Keratinocyte (primary cell): Measurements from ENCODE around the gene INHBB. TPM values are rescaled to one million over a fixed set of nuclear protein-coding genes. Genes with fewer than 3 reads are reported as not detected.

Source experiments
- DNase-seq: peaks from one replicate; pipeline ENCODE4 v3.0.0-alpha.2; 2011; ENCODE audit warnings: low read depth, missing footprints, low spot score
- FAIRE-seq: peaks from 2 replicates; lab custom pipeline; 2011; peaks lifted over from hg19 to GRCh38; lab: Jason Lieb, UNC
- H2AFZ ChIP-seq: 2 replicates; pipeline ENCODE4 v1.6.0; 2012; ENCODE audit warnings: low read length, control low read depth, inconsistent platforms; ENCODE audit not compliant: control insufficient read depth
- H3K27ac ChIP-seq: 2 replicates; pipeline ENCODE4 v1.5.1; 2011; ENCODE audit warnings: low read length; ENCODE audit not compliant: control insufficient read depth, insufficient read depth
- H3K27me3 ChIP-seq: 3 replicates; pipeline ENCODE4 v1.6.0; 2011; ENCODE audit warnings: low read length; ENCODE audit not compliant: control insufficient read depth, insufficient read depth; ENCODE audit errors: extremely low read depth
- H3K36me3 ChIP-seq, 2 experiments: 2 replicates in 1 of 2; 3 replicates in 1 of 2; pipeline ENCODE4 v1.5.1; 2011; ENCODE audit warnings: low read length in 2 of 2, mild to moderate bottlenecking in 1 of 2; ENCODE audit not compliant: control insufficient read depth in 2 of 2, insufficient read depth in 2 of 2; ENCODE audit errors: extremely low read depth in 1 of 2
- H3K4me1 ChIP-seq: 3 replicates; pipeline ENCODE4 v1.5.1; 2011; ENCODE audit warnings: low read length; ENCODE audit not compliant: control insufficient read depth, insufficient read depth; ENCODE audit errors: extremely low read depth
- H3K4me2 ChIP-seq: 3 replicates; pipeline ENCODE4 v1.6.0; 2011; ENCODE audit warnings: low read depth, low read length; ENCODE audit not compliant: control insufficient read depth, insufficient read depth; ENCODE audit errors: extremely low read depth
- H3K4me3 ChIP-seq, 3 experiments: fragments of 200-600 bp in 1 of 3; sonication (generic) in 1 of 3; 2 replicates in 2 of 3; 3 replicates in 1 of 3; pipeline ENCODE4 v1.5.1; 2011 to 2016; ENCODE audit warnings: low read length in 3 of 3, mild to moderate bottlenecking in 3 of 3, control low read depth in 2 of 3, inconsistent platforms in 1 of 3, low read depth in 1 of 3, mixed read lengths in 1 of 3, mixed run types in 1 of 3, moderate library complexity in 1 of 3; ENCODE audit not compliant: control insufficient read depth in 2 of 3, insufficient read depth in 2 of 3; ENCODE audit errors: extremely low read depth in 1 of 3
- H3K79me2 ChIP-seq: 2 replicates; pipeline ENCODE4 v1.6.0; 2012; ENCODE audit warnings: low read length; ENCODE audit not compliant: control insufficient read depth, insufficient read depth
- H3K9ac ChIP-seq: 3 replicates; pipeline ENCODE4 v1.6.0; 2011; ENCODE audit warnings: low read length; ENCODE audit not compliant: control insufficient read depth, insufficient read depth; ENCODE audit errors: extremely low read depth
- H3K9me1 ChIP-seq: 3 replicates; pipeline ENCODE4 v1.6.0; 2011; ENCODE audit warnings: low read length; ENCODE audit not compliant: control insufficient read depth, insufficient read depth; ENCODE audit errors: extremely low read depth
- H3K9me3 ChIP-seq: 2 replicates; pipeline ENCODE4 v1.5.1; 2012; ENCODE audit warnings: low read depth, low read length; ENCODE audit not compliant: control insufficient read depth
- H4K20me1 ChIP-seq: 3 replicates; pipeline ENCODE4 v1.6.0; 2011; ENCODE audit warnings: low read length; ENCODE audit not compliant: control insufficient read depth, insufficient read depth; ENCODE audit errors: extremely low read depth
- EZH2 ChIP-seq: IDR thresholded peaks from one replicate; pipeline ENCODE4 v1.6.1; 2012; ENCODE audit warnings: inconsistent platforms, mild to moderate bottlenecking, low read length, moderate library complexity
- dilution Hi-C: fragments of 300-500 bp; cut with MboI; formaldehyde crosslinking; loops from one replicate; pipeline ENCODE4 v1.7.0; 2020; ENCODE audit warnings: low sequenced_read_pairs; ENCODE audit not compliant: extremely low pct_ligation_motif_present
- polyA plus RNA-seq, 5 experiments: library from polyadenylated mRNA; depleted of rRNA in 3 of 5; stranded (reverse) in 3 of 5; stranded (forward) in 1 of 5; unstranded in 1 of 5; fragments of >200 nt; gene quantifications; 1 replicate in 1 of 5; 2 replicates in 3 of 5; 3 replicates in 1 of 5; pipeline versions ENCODE4 v1.2.1 to v1.2.3, GENCODE V29; 2011 to 2012; ENCODE audit warnings: missing spikeins in 2 of 5, low read depth in 1 of 5, low replicate concordance in 1 of 5
- TF ChIP-seq, protein P1 (sequence below), 3 experiments: IDR thresholded peaks in 1 of 3; conservative IDR thresholded peaks in 1 of 3; optimal IDR thresholded peaks in 1 of 3; 2 replicates in 2 of 3; 3 replicates in 1 of 3; pipeline versions ENCODE3 to v1.5.1; 2011; ENCODE audit warnings: low read length in 3 of 3, mild to moderate bottlenecking in 3 of 3, moderate library complexity in 2 of 3, control low read depth in 1 of 3, inconsistent platforms in 1 of 3; ENCODE audit not compliant: insufficient read depth in 2 of 3; ENCODE audit errors: extremely low read depth in 1 of 3

Gene INHBB
- polyA plus RNA-seq, 1 donor (not counting 4 experiments of a cell fraction or from before 2014, with no cell fraction given): not detected

DNA sequence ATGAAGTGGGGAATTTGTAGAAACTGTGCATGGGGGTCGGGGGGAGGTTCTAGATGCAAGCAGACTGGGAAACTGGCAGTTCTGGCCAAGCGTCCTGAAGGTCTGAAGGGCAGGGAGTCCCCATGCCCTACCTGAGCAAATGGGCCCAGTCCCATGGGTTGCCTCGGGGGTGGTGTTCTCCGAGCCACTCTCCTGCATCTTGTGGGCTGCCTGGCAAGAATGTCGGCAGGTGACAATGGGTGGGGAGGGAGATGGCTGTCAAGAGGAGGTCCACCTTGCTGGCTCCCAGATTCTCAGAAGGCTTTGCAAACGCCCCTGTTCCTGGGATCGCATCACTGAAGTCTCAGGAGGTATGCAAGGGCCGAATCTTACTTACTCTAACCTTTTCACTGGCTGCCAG, 21.3 kb downstream of the INHBB start:
- Histone ChIP-seq H3K4me3 (no peak overlapping the region), H4K20me1 (no peaks in the 10 kb centered on the region)
- FAIRE-seq: no peak

DNA sequence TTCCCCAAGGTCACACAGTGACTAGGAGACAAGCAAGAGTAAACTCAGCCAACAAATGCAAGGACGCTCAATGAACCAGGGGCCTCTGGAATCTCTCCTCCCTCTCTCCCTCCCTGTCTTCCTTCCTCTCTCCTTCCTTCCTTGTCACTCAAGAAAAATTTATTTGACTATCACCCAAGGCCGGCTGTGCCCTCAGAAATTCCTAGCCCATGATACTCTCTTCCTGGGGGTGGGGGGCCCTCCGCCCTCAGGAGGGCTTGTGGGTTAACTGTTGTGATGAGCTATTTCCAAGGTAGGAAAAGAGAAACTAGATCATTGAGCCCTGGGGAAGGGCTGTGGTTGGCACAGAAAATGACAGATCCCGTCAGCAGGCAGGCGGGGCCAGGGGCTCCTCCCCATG, 21.7 kb downstream of the INHBB start:
- dilution Hi-C loops: no loop called here
- H3K36me3 ChIP-seq: no peaks in the 10 kb centered on the region
- no peaks in the 10 kb centered on the region for H3K27me3 ChIP-seq
- H4K20me1 ChIP-seq: no peaks in the 10 kb centered on the region
- no peaks in the 10 kb centered on the region for H3K79me2 ChIP-seq
- no peak overlapping the region for H3K4me3 ChIP-seq
- H3K9me3 ChIP-seq: no peaks in the 10 kb centered on the region
- H3K9ac ChIP-seq: no peak overlapping the region
- H3K9me1 ChIP-seq: no peaks in the 10 kb centered on the region
- no peak overlapping the region for H2AFZ ChIP-seq
- H3K4me1 ChIP-seq: peaks cover 8% of the 10 kb centered on the region
- no peak for DNase-seq
- peak overlapping the region; percentile 22 for H3K4me2 ChIP-seq
- FAIRE-seq: peak; percentile 32
- no peak overlapping the region for H3K27ac ChIP-seq
- TF ChIP-seq, protein P1, sequence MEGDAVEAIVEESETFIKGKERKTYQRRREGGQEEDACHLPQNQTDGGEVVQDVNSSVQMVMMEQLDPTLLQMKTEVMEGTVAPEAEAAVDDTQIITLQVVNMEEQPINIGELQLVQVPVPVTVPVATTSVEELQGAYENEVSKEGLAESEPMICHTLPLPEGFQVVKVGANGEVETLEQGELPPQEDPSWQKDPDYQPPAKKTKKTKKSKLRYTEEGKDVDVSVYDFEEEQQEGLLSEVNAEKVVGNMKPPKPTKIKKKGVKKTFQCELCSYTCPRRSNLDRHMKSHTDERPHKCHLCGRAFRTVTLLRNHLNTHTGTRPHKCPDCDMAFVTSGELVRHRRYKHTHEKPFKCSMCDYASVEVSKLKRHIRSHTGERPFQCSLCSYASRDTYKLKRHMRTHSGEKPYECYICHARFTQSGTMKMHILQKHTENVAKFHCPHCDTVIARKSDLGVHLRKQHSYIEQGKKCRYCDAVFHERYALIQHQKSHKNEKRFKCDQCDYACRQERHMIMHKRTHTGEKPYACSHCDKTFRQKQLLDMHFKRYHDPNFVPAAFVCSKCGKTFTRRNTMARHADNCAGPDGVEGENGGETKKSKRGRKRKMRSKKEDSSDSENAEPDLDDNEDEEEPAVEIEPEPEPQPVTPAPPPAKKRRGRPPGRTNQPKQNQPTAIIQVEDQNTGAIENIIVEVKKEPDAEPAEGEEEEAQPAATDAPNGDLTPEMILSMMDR (optimal IDR thresholded peaks at IDR 0.05 in 1 of 3, IDR thresholded peaks at IDR 0.05 in 1 of 3, conservative IDR thresholded peaks at IDR 0.05 in 1 of 3; ENCODE audit: extremely low read depth in 1 of 3, insufficient read depth in 2 of 3, low read length in 3 of 3): no peak
- no peak for TF ChIP-seq EZH2

More for the DNA sequence above, 21.3 kb downstream of the INHBB start:
- Histone ChIP-seq H3K79me2 (no peaks in the 10 kb centered on the region), H2AFZ (no peak overlapping the region), H3K27ac (no peak overlapping the region), H3K9ac (no peak overlapping the region), H3K9me1 (no peaks in the 10 kb centered on the region), H3K4me1 (peaks cover 8% of the 10 kb centered on the region), H3K9me3 (no peaks in the 10 kb centered on the region), H3K27me3 (no peaks in the 10 kb centered on the region), H3K4me2 (no peak overlapping the region), H3K36me3 (no peaks in the 10 kb centered on the region)
- dilution Hi-C loops: no loop called here
- DNase-seq: no peak
- TF ChIP-seq, protein P1 (optimal IDR thresholded peaks at IDR 0.05 in 1 of 3, IDR thresholded peaks at IDR 0.05 in 1 of 3, conservative IDR thresholded peaks at IDR 0.05 in 1 of 3; ENCODE audit: extremely low read depth in 1 of 3, insufficient read depth in 2 of 3, low read length in 3 of 3): no peak
- TF ChIP-seq EZH2: no peak
